Cardiac muscle cell (in vitro differentiated cells and primary cell): ENCODE data around the gene DPF3. TPM values are rescaled to one million over a fixed set of nuclear protein-coding genes. Genes with fewer than 3 reads are reported as not detected.

Experiments
- DNase-seq, 2 donors: peaks; one replicate each; pipeline versions ENCODE4 v3.0.0 to v3.0.0-alpha.2; 2010 to 2017; ENCODE audit warnings: low read depth in 1 of 2, low spot score in 1 of 2
- H3K27ac ChIP-seq: fragments of 200-600 bp; sonication (generic); 2 replicates; pipeline ENCODE4 v1.5.1; 2016
- H3K27me3 ChIP-seq: fragments of 200-600 bp; sonication (generic); 2 replicates; pipeline ENCODE4 v1.6.0; 2016; ENCODE audit warnings: control low read depth
- H3K36me3 ChIP-seq: fragments of 200-600 bp; sonication (generic); 2 replicates; pipeline ENCODE4 v1.5.1; 2016; ENCODE audit warnings: control low read depth
- H3K4me1 ChIP-seq: fragments of 200-600 bp; sonication (generic); 2 replicates; pipeline ENCODE4 v1.8.1; 2017; ENCODE audit warnings: low read depth, mild to moderate bottlenecking, mixed run types
- H3K4me3 ChIP-seq: fragments of 200-600 bp; sonication (generic); 2 replicates; pipeline ENCODE4 v1.5.1; 2016; ENCODE audit warnings: mild to moderate bottlenecking
- H3K9me3 ChIP-seq: fragments of 200-600 bp; sonication (generic); 2 replicates; pipeline ENCODE4 v1.5.1; 2017; ENCODE audit warnings: low read depth, mild to moderate bottlenecking, control low read depth
- CTCF ChIP-seq: IDR thresholded peaks from 2 replicates; pipeline ENCODE4 v1.5.1; 2012; ENCODE audit warnings: low read depth, mild to moderate bottlenecking, low read length
- polyA plus RNA-seq: library from polyadenylated mRNA; unstranded; fragments of >200 nt; fragmentation: Nextera tagmentation; extraction: Ambion mirVana; gene quantifications from 2 replicates; pipeline ENCODE4 v1.2.1, GENCODE V29; 2016
- total RNA-seq: library from RNA; depleted of rRNA; stranded (reverse); fragments of >200 nt; gene quantifications from 2 replicates; pipeline ENCODE4 v1.2.3, GENCODE V29; 2016

The DPF3 gene
- total and polyA plus RNA-seq, 2 experiments from 2014 or later: 25.9 to 84.8 TPM

DNA sequence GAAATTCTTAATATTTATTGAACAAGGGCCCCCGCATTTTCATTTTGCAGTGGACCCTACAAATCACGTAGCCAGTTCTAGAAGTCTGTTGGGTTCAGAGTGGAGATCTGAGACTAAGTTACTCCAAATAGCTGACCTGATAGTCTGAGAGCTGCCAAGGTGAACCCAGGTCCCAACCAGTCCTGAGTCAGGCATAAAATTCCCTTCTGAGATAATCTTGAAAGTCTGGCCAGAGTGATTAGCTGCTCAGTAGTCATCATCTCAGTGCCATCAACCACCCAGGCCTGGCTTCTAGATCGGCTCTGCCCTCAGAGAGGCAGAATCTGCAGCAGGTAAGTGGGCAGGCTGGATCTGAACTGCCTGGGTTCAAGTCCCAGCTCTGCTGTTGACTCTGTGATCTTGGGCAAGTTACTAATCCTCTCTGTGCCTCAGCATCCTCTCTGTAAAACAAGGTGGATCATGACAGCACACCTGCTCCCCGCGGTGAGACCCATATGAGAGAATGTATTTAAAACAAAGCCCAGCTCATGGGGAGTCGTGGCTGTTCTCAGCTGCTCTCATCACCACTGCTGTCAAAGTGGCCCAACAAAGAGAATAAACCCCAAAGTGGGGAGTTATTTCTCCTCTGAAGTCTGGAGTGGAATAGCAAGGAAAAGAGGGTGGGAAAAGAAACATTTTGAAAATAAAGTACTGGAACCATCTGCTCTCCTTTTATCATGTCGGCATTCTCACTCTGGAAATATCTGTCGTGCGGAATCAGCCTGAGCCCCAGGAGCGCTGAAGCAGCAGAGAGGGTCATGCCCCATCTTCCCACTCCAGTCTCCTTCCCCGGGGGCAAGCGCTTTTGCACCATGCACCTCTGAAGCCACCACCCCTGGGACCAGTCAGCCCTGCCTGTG is 193.3 kb downstream of the DPF3 start:
- no peak for TF ChIP-seq CTCF
- Histone ChIP-seq H3K27me3 (no peaks in the 10 kb centered on the region), H3K9me3 (no peaks in the 10 kb centered on the region), H3K36me3 (peaks cover 5% of the 10 kb centered on the region), H3K27ac (peak overlapping the region; percentile 72), H3K4me3 (no peak overlapping the region), H3K4me1 (peaks cover 46% of the 10 kb centered on the region)
- DNase-seq: peak in 1 of 2 donors; percentile 3

- no peaks in the 10 kb centered on the region for H3K27me3 ChIP-seq
- no peak for TF ChIP-seq CTCF
These were observed 194.0 kb downstream of the DPF3 start for GRCh38 chr14:72699852-72700257.

GRCh38 chr14:72699443-72699842 is 194.5 kb downstream of the DPF3 start:
- Histone ChIP-seq H3K27ac (no peak overlapping the region), H3K36me3 (peaks cover 5% of the 10 kb centered on the region), H3K27me3 (no peaks in the 10 kb centered on the region), H3K4me1 (peaks cover 41% of the 10 kb centered on the region), H3K4me3 (no peak overlapping the region), H3K9me3 (no peaks in the 10 kb centered on the region)
- TF ChIP-seq CTCF: no peak
- DNase-seq: no peak

More at GRCh38 chr14:72699852-72700257, 194.0 kb downstream of the DPF3 start:
- no peaks in the 10 kb centered on the region for H3K9me3 ChIP-seq
- peaks cover 45% of the 10 kb centered on the region for H3K4me1 ChIP-seq
- DNase-seq: peak in 1 of 2 donors; percentile 87
- H3K27ac ChIP-seq: peak overlapping the region; percentile 72
- no peak overlapping the region for H3K4me3 ChIP-seq
- peaks cover 5% of the 10 kb centered on the region for H3K36me3 ChIP-seq

GRCh38 chr14:72692696-72693095 is 201.2 kb downstream of the DPF3 start:
- peak; percentile 13 to 82 for DNase-seq
- H3K4me3 ChIP-seq: no peak overlapping the region
- H3K9me3 ChIP-seq: no peaks in the 10 kb centered on the region
- peak overlapping the region; percentile 65 for H3K27ac ChIP-seq
- no peak for TF ChIP-seq CTCF
- peaks cover 8% of the 10 kb centered on the region for H3K36me3 ChIP-seq
- peaks cover 18% of the 10 kb centered on the region for H3K4me1 ChIP-seq
- no peaks in the 10 kb centered on the region for H3K27me3 ChIP-seq

- TF ChIP-seq CTCF: no peak
- Histone ChIP-seq H3K27ac (peak overlapping the region; percentile 11), H3K4me1 (peaks cover 28% of the 10 kb centered on the region), H3K27me3 (no peaks in the 10 kb centered on the region), H3K4me3 (no peak overlapping the region), H3K9me3 (no peaks in the 10 kb centered on the region), H3K36me3 (peaks cover 9% of the 10 kb centered on the region)
- no peak for DNase-seq
These were observed 203.6 kb downstream of the DPF3 start for GRCh38 chr14:72690324-72690723.
